GM18505 (cell line): Measurements from ENCODE around the gene SLX4.

Experiments
- ATAC-seq: cut with Tn5 transposase; IDR thresholded peaks from one replicate; pipeline ENCODE4 v1.9.1; 2021; ENCODE audit not compliant: unreplicated experiment
- POLR2A ChIP-seq: IDR thresholded peaks from 4 replicates; pipeline ENCODE4 v1.6.1; 2011; ENCODE audit warnings: borderline replicate concordance; ENCODE audit not compliant: insufficient read depth, insufficient read length; ENCODE audit errors: extremely low read depth

SLX4 gene

GRCh38 chr16:3562914-3563480 lies 48.4 kb downstream of the SLX4 start:
- ATAC-seq, result no peak
- TF ChIP-seq POLR2A, result no peak

- TF ChIP-seq POLR2A, result no peak
- no peak for ATAC-seq
Measured at GRCh38 chr16:3561626-3562025, 49.8 kb downstream of the SLX4 start.

DNA sequence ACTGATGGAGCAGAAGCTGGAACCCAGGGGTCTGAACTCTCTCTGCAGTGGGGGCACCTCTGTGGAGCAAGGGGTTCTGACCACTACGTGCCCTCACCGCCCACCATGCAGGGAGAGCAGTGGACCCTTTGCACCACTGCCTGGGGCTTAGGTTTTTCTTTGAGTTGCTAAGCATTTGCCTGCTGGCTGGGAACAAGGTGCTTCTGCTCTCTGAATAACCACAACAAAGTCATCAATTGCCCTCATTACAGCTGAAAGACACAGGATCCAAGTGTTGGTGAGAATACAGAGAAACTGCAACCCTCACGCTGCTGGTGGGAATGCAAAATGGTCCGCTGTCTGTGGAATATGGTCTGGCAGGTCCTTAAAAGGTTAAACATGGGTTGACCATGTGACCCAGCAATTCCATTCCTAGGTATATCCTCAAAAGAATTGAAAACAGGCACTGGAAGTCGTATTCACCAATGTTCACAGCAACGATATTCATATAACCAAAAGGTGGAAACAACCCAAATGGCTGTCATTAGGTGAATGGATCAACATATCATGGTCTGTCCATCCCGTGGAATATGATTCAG lies 57.0 kb downstream of the SLX4 start:
- no peak for ATAC-seq
- no peak for TF ChIP-seq POLR2A

- no peak for TF ChIP-seq POLR2A
- ATAC-seq, result no peak
Measured at GRCh38 chr16:3553138-3553923, 58.1 kb downstream of the SLX4 start.

DNA sequence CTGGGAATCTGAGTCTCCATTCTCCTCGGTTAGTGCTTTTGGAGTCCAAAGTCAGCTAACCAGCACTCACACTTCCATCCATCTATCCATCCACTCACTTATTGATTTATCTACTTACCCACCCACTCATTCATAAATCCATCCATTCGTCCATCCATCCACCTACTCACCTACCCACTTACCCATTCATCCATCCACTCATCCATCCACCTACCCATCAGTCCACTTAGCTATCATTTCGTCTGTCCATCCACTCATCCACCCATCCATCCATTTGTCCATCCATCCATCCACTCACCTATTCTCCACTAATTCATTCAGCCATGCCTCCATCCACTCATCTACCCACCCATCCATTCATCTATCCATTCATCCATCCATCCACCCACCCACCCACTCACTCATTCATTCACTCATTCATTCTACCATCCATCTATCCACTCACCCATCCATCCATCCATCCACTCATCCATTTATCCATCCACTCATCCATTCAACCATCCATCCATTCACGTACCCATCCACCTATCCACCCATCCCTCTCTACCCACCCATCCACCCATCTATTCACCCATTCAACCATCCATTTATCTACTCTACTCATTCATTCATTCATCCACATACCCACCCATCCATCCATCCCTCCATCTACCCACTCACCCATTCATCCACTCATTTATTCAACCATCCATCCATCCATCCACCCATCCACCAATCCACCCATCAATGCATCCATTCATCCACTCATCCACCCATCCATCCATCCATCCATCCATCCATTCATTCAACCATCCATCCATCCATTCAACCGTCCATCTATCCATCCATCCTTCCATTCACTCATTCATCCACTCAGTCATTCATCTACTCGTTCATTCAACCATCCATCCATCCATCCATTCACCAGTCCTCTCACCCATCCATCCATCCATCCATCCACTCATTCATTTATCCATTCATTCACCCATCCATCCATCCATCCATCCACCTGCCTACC lies 60.3 kb downstream of the SLX4 start:
- ATAC-seq, result no peak
- TF ChIP-seq POLR2A, result no peak

DNA sequence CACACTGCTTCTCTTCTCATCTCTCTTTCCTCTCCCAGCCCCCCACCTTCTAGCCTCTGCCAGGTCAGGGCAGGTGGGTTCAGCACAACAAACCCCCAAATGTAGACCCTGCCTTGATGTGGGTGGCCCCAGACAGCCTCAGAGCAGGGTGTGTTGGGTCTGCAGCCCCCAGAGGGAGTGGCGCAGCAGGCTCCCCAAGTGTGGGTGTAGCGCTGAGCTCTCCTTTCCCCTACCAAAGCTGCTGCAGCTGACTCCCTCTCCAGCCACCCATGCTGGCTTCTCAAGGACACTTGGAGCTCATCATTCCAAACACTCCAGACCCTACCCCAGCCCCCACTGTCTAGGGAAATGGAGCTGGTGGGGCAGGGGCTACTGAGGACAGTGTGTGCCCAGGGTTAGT lies 61.5 kb downstream of the SLX4 start:
- TF ChIP-seq POLR2A, result no peak
- ATAC-seq, result no peak

DNA sequence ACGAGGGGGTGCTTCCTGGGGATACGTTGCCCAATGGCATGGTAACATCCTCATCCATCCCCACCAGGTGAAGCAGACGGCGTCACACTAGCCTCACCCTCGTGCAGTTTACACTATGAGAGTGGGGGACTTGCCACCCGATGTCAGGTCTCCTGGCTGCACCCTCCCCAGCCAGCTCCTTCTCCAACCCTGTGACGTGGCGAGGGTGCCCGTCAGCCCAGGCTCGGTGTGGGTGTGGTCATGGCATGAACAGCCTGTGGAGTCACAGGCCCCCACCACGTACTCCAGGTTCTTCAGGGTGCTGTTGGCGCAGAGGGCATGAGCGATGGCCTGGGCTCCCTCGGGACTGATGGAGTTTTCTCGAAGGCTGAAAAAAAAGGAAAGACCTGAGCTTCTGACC lies 62.5 kb downstream of the SLX4 start:
- TF ChIP-seq POLR2A, result no peak
- no peak for ATAC-seq

DNA sequence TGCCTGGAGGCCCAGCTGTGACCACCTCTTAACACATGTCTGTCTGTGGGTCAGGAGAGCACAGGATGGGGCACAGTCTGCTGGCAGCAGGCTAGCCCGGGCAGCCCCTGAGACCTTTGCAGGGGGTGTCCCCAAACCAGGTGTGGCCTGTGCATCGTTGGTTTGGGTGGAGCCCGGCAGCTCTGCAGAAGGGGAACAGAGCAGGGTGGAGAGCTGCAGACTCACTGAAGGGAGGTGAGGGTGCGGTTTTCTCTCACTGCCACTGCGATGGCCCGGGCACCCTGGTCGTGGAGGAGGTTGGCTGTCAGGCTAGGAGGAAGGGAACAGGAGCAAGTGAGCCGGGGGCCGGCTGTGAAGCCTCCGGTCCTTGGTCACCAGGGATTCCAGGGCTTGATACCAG lies 63.0 kb downstream of the SLX4 start:
- TF ChIP-seq POLR2A, result no peak
- no peak for ATAC-seq

- no peak for TF ChIP-seq POLR2A
- ATAC-seq, result no peak
Measured at GRCh38 chr16:3546986-3547682, 64.3 kb downstream of the SLX4 start.

GRCh38 chr16:3542601-3543373 lies 68.6 kb downstream of the SLX4 start:
- TF ChIP-seq POLR2A, result peak; percentile 20
- no peak for ATAC-seq

GRCh38 chr16:3541527-3542155 lies 69.8 kb downstream of the SLX4 start:
- no peak for ATAC-seq
- no peak for TF ChIP-seq POLR2A
